Daoy (cell line): ENCODE measurements around the gene TBCD. TPM values are rescaled to one million over a fixed set of nuclear protein-coding genes. Genes with fewer than 3 reads are reported as not detected.

Experiments
- DNase-seq: peaks from one replicate; pipeline ENCODE4 v3.0.0-alpha.2; 2015; ENCODE audit warnings: low read depth
- total RNA-seq: library from RNA; depleted of rRNA; stranded (reverse); fragments of >200 nt; shearing (Covaris generic); gene quantifications from 2 replicates; pipeline ENCODE4 v1.2.3, GENCODE V29; 2014

The TBCD gene
- total RNA-seq, 1 experiment from 2014 or later: 23.0 TPM

DNA sequence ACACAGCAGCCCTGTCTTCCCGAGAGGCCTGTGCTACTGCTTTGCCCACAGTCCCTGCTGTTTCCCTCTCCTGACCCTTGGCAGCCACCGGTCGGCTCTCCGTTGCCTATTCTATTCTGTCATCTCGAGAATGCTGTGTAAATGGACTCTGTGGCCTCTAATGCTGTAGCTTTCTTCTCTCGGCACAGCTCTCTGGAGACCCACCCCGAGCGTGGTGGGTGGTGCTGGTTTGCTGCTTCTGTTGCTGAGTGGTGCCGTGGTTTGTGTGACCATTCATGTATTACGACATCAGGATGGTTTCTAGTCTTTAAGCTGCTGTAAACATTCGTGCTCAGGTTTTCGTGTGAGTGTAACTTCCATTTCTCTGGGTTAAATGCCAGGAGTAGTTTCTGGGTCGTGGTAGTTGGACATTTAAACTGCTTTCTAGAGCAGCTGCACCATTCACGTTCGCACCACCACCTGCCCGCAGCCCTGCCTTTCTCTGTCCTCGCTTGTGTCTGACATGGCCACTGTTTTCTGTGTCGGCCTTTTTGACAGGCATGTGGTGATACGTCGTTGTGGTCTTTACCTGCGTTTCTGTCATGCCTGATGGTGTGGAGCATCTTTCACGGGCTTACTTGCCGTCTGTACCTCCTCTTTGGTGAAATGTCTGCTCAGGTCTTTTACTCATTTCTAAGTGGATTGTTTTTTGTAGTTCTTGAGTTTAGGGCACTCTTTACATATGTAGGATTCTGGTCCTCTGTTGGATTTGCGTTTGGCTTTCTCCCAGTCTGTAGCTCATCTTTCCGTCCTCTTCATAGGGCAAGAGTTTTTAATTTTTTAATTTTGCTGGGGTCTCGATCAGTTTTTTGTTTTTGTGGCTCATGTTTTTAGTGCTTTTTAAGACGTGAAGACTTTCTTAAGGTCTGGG is 135.6 kb downstream of the TBCD start:
- no peak for DNase-seq

DNA sequence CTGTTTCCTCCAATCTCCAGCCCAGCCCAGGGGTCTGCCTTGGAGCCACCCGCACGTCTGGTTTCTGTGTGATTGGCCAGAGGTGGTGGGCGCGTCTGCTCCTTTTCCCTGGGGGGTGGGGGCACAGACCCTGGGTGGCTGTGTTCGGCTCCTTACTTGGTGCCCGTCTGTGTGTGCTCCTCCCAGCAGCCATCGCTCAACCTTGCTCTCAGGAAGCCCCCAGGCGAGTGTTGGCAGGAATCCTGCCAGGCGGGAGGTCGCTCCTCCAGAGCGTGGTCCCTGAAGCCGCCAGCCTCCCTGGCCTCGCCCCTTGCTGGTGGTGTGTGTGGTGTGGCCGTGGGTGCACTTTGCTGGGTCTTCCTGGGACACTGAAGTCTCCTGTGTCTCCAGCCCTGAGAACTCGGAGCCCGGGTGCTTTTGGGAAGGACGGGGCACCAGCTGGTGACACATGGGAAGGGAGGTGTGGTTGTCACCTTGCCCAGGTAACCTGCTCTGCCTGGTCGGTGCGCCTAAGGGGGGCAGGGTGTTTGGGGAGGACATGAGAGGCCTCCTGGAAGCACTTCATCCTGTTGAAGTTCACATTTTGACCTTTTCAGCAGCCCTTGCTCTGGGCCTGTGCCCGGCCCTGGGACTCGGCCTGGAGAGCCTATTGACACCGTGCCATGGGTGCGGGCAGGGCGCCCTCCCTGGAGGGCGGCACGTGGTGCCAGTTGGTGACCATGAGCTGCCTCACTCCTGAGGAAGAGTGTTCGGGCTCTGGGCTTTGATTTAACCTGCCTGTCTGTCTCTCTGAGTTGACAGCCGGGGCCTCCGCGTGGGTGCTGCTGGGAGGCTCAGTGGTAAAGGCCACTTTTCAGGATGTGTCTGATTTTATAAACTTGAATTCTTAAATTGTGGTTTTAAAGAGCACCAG is 137.0 kb downstream of the TBCD start:
- DNase-seq: no peak

DNA sequence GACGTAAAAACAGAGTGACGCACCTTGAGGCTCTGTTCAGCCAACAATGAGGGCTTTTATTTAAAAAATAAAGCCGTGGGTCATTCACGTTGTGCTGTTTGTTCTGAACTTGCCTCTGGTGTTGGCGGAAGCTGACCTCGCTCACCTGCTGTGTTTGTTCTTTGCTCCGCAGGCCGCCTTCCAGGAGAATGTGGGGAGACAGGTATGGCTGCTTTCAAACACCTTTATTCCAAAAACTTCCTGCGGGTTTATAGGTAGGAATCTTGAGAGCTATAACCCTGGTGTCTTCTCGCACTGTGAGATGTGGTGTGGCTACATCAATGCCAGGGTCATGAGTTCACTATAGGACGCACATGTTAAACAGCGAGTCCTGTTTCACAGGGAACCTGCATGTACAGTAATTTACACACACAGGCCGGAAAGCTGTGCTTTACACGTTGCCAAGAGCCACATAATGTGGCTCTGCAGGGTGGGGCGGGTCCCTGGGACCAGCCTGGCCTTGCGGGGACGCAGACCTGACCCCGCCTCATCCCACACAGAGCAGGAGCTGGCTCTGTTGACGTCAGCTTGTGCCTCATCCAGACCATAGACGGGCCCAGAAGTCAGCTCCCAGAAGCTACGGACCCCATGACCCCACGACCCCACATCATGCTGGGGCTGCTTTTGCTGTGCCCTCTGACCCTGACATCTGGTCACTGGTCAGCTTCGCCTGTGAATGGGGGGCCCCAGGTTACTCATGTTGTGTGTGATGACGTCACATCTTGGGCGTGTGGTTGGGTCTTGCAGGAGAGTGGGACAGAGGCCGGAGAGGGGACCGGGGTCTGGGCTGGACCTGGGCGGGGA is 137.9 kb downstream of the TBCD start:
- no peak for DNase-seq

DNA sequence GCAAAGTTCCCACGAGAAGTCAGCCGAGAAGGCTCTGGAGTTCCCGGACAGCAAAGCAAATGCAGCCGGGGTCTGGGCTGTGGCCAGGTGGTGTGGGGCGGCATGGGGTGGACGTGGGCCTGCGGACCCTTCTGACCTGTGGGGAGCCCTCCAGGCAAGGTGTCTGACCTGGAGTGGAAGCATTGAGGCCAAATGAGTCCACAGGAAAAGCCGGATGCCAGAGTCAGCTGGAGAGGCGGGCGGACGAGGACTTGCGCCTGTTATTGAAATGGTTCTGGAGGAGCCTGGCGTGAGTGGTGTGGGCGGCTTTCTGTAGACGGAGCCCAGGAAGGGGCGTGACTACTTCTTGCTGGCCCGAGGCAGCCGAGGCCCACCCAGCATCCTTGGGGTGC is 138.5 kb downstream of the TBCD start:
- DNase-seq: no peak

DNA sequence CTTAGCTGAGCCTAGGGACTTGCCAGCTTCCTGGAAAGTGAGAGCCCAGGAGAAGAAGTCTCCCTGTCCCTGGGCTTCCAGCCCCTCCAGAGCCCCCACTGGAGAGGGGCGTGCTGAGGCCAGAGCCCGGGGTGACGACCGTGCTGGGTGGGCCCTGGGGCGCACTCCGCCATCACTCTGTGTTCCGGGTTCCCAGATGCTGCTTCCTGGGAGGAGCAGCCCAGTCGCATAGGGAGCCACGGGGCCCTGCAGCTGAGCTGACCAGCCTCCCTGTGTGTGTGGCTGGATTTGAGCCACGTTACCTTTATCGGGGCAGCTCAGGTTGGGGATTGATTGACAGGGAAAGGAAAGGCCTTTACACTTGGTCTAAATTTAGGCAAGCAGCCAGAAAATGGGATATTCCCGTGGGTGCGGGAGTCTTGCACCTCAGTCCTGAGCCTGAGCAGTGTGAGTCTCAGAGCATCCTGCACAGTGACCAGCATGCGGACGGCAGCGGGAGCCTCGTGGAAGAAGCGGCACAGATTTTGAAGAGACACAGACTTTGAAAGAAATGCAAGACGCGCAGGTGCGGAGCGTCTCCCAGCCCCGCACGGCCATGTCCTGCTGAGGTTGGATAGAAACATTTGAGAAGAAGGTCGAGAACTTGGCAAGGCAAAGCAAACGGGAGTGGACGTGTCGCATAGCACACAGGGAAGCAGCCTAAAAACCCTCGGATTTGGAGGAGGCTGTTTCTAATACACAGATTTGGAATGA is 139.2 kb downstream of the TBCD start:
- no peak for DNase-seq

DNA sequence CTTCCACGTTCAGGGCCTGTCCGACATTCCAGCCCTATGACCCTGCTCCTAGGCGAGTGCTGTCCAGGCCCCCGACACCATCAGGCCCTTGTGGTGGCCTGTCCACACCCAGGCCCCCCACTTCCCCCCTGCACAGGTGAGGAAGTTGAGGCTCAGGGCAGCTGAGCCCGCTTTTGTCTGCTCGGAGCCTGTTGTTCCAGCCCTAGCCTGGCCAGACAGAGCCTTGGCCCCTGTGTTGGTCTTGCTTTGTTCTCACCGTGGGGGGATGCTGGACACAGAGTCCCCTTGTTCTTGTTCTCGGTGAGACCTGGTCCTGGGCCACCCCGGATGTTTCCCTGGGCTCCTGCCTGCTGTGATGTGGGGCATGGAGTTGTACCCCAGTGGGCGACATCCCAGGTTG is 140.0 kb downstream of the TBCD start:
- DNase-seq: no peak

DNA sequence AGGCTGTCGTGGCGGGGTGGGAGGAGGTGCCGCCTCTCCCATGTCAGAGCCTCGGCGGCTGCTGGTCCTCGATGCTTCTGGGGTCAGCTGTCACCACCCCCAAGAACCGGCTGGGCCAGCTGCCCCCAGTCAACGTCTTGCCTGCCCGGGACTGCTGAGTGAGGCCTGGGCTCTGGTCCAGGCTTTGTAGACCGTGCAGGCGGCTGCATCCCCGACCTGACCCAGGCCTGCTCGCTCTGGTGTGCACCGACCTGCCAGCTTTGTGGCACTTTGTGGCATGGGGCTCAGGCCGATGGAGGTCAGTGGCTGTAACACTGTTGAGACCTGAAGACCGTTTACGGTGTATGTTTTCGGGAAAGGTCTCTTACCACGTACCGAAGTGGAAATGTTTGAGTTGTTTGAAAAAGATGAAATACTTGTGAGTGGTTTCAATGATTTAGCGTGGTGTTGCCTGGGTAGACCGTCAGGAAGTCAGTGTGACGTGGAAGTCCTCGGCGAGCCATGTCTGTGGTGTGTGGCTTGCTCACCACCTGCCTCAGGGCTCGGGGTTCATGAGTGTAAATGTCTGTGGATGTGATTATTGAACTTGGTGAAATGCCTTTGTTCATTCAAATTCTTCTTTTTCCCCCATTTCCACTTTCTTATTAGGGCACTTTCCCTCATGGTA is 141.2 kb downstream of the TBCD start:
- DNase-seq: no peak

DNA sequence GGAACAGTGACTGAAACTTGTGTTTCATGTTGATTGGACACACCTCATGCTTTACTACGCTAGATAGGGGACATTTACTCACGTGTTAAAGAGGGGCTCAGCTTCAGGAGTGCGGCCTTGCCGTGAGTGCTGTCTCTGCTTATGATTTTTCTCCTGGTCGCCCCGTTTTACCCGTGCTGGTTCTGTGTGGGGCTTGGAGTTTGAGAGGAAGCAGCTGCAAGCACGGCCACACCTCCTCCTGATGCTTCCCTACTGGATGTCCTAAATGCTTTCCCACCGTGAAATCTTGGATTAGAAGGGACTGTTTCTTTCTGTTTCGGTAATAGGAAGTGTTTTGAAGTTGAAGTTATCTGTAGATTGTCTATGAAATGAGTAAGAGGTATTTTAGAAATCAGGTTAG is 141.9 kb downstream of the TBCD start:
- no peak for DNase-seq

DNA sequence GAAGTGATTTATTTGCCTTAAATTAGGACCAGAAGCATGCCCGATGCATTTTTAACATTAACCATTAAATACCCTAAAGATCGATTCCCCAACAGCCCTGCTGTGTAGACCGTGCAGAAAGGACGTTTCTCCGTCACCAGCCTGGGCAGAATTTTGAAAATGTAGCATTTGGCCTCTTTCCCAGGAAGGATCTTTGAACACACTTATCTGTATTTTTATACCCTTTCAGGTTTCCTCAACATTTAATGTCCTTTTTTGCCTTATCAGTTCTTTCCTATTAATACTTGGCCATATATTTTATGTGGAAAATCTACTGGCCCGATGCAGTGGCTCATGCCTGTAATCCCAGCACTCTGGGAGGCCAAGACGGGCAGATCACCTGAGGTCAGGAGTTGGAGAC is 142.5 kb downstream of the TBCD start:
- no peak for DNase-seq

DNA sequence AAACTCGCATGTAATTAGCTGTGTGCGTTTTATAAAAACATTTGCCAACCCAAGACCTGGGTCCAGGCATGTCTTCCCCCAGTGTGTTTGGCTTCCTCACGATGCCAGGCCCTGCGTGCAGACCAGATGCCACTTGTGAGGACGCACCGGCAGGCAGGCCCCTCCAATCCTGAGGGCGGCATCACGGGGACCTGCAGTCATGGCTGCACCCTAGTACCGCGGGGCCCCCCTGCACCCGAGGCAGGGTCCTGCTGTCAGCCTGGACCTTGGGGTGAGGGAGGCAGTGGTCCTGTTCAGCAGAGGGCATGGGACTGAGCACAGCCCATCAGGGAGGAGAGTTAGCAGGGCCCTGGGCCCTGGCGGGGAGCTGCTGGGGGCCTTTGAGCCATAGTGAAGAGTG is 143.2 kb downstream of the TBCD start:
- DNase-seq: no peak

DNA sequence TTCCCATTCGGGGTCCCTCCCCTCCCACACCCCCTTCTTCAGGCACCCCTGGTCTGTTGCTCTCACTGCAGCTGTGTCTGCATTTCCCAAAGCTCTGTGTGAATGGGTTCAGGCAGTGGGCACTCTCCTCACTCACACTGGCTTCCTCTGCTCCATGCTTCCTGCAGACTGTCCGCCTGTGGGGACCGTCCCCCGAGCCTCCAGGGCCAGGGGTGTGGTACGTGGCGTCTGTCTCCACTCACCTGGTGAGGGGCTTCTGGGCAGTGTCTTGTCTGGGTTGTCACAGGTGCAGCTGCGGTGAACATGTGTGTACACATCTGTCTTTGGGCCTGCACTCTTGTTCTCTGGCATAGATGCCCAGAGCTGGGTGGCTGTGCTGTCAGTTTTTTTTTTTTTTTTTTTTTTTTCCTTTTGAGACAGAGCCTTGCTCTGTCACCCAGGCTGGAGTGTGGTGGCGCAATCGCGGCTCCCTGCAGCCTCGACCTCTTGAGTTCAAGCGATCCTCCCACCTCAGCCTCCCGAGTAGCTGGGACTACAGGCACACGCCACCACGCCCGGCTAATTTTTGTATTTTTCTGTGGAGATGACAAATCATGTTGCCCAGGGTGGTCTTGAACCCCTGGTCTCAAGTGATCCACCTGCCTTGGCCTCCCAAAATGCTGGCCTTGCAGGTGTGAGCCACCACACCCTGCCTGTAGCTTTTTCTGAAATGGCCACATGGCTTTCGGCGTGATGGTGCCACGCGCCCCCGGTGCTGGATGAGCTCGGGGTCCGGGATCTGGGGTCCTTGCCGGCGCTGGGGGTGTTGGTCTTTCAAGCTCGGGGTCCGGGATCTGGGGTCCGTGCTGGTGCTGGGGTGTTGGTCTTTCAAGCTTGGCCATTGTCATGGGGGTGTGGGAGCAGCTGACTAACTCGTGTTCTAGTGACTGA is 144.5 kb downstream of the TBCD start:
- no peak for DNase-seq

DNA sequence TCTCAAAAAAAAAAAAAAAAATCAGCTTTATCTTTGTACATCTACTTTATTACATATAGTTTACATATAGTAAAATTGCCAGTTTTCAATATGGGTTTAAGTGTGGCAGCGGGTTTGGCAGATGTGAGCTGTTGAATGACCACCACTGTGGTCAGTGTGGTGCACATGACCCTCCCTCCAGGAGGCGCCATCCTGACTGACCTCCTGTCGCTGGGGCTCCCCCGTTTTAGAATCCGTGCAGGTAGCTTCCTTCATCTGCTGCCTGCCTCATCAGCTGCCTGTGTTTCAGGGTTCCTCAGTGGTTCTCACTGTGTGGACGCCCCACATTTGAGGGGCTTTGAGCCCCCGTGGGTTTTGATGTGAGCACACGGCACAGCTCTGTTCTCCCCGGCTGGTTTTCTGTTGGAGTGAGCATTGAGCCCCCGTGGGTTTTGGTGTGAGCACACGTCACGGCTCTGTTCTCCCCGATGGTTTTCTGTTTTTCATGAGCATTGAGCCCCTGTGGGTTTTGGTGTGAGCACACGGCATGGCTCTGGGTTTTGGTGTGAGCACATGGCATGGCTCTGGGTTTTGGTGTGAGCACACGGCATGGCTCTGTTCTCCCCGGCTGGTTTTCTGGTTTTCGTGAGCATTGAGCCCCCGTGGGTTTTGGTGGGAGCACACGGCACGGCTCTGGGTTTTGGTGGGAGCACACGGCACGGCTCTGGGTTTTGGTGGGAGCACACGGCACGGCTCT is 145.8 kb downstream of the TBCD start:
- DNase-seq: no peak

DNA sequence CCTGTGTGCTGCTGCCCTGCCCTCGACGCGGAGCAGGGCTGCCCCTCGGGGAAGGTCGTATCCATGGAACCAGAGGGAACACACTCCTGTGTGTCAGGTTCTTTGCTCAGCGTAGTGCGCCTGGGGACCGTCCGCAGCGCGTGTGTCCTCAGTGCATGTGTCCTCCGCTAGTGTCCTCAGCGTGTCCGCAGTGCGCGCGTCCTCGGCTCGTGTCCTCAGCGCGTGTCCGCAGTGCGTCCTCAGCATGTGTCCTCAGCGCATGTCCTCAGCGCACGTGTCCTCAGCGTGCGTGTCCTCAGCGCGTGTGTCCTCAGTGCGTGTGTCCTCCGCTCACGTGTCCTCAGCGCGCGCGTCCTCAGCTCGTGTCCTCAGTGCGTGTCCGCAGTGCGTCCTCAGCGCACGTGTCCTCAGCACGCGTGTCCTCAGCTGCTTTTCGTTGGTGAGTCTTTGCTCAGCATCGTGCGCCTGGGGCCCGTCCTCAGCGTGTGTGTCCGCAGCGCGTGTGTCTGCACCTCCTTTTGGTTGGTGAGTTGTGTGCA is 147.2 kb downstream of the TBCD start:
- no peak for DNase-seq

DNA sequence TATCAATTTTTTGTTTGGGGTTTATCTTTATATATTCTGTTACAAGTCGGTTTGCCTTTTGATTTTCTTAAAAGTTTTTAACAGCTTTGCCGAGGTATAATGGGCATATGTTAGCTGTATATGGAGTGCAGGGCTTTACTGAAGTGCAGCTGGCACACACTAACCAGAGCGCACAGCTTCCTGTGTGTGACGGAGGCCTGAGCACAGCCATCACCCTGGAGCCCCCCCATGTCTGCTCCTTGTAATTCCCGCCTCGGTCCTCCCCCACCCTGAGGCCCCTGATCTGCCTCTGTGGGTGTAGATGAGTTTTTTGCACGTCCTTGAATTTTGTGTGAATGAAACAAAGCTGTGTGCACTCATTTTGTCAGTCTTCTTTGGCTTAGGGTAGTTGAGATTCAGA is 148.1 kb downstream of the TBCD start:
- no peak for DNase-seq

DNA sequence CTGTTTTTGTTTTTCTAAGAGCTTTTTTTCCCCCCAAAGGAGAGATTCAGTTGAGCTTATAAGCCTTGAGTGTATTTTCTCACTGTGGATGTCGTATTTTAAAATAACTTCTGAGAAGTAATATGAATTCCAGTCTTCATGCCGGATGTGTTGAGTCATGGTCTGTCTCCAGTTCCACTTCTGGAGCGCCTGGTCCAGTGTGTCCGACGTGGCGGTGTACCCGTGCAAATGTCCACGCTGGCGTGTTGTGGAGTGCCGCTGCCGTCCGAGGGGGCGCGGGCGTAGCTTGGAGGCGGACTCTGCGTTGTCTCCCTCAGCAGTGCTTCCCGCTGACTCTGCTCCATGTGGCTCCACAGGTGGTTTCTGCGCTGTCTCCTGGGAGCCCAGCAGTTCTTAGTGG is 148.9 kb downstream of the TBCD start:
- peak; percentile 52 for DNase-seq

DNA sequence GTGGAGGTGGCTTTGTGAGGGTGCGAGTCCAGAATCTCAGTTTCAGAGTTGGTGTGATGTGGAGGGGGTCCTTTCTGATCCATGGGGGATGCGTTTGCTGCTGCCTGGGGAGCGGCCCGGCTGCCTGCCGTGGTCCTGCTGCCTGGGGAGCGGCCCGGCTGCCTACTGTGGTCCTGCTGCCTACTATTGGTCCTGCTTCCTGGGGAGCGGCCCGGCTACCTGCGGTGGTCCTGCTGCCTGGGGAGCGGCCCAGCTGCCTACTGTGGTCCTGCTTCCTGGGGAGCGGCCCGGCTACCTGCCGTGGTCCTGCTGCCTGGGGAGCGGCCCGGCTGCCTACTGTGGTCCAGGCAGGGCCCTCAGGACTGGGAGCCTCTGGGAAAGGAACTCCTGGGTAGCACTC is 149.5 kb downstream of the TBCD start:
- no peak for DNase-seq

DNA sequence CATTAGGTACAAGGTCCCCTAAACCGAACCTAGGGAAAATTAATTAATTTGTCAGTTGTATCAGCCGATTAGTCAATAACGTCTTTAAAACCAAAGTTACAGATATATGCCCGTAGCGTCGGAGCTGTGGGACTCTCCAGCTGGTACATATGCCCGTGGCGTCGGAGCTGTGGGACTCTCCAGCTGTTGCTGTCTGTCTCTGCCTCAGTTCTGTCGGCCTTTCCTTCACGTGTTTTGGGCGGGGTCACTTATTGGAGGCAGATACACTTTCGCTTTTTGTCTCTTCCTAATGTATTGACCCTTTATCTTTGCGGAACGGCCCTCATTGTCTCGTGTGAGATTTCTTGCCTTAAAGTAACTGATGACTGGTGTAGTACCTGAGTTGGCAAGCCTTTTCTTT is 150.0 kb downstream of the TBCD start:
- DNase-seq: no peak
